GM12878 (cell line): ENCODE results near the gene GLRA1.

Experiments used
- MAX ChIP-seq: IDR thresholded peaks from 2 replicates; pipeline ENCODE4 v1.6.1; 2012; ENCODE audit warnings: low read depth, low read length, improper control_type of control experiment
- SRF ChIP-seq, 2 experiments: IDR thresholded peaks; 2 replicates each; pipeline ENCODE4 v1.6.1; 2011; ENCODE audit warnings: low read depth in 2 of 2, low read length in 2 of 2, mild to moderate bottlenecking in 1 of 2, moderate library complexity in 1 of 2

- TF ChIP-seq SRF (IDR thresholded peaks at IDR 0.05; ENCODE audit: low read depth in 2 of 2, low read length in 2 of 2) (no peak), MAX (no peak)
Measured at GRCh38 chr5:151793358-151793757, 131.3 kb downstream of the GLRA1 start.
